A673 (cell line): ENCODE results near the gene ADRA1B. TPM values are rescaled to one million over a fixed set of nuclear protein-coding genes. Genes with fewer than 3 reads are reported as not detected.

Experiments
- BruUV-seq: library from RNA; stranded (reverse); fragments of 400-500 nt; replicated peaks from 2 replicates; lab custom pipeline; 2021; lab: Mats Ljungman, UMichigan
- CTCF ChIA-PET: fragments of 300-600 bp; sonication (Branson Sonifier 250); formaldehyde crosslinking; loops from one replicate; lab custom pipeline; 2022; ENCODE audit warnings: antibody characterized with exemption; lab: Charles Lee
- POLR2A ChIA-PET: fragments of 300-600 bp; sonication (Branson Sonifier 250); formaldehyde crosslinking; loops from one replicate; lab custom pipeline; 2022; ENCODE audit warnings: antibody characterized with exemption; ENCODE audit not compliant: low non-redundant PET; lab: Charles Lee
- DNase-seq: peaks from one replicate; pipeline ENCODE4 v3.0.0-alpha.2; 2015; ENCODE audit warnings: low spot score
- H3K27ac ChIP-seq: fragments of 200-600 bp; sonication (generic); 2 replicates; pipeline ENCODE4 v1.5.1; 2016; ENCODE audit warnings: mixed run types, low read depth, mild to moderate bottlenecking, mixed read lengths, antibody characterized with exemption, low read length; ENCODE audit not compliant: poor library complexity, severe bottlenecking
- H3K27me3 ChIP-seq: fragments of 200-600 bp; sonication (generic); replicated peaks from 2 replicates; pipeline ENCODE4 v1.6.1; 2017; ENCODE audit warnings: mixed run types, low read depth, mild to moderate bottlenecking, mixed read lengths, antibody characterized with exemption, low read length; ENCODE audit not compliant: insufficient read depth, poor library complexity
- H3K36me3 ChIP-seq: fragments of 200-600 bp; sonication (generic); 2 replicates; pipeline ENCODE4 v1.6.1; 2016; ENCODE audit warnings: mixed run types, mild to moderate bottlenecking, mixed read lengths, antibody characterized with exemption, low read length; ENCODE audit not compliant: insufficient read depth, poor library complexity, severe bottlenecking
- H3K4me1 ChIP-seq: fragments of 200-600 bp; sonication (generic); 2 replicates; pipeline ENCODE4 v1.6.1; 2017; ENCODE audit warnings: mixed run types, mild to moderate bottlenecking, mixed read lengths, antibody characterized with exemption, low read length; ENCODE audit not compliant: insufficient read depth, poor library complexity, severe bottlenecking
- H3K4me3 ChIP-seq: fragments of 200-600 bp; sonication (generic); 2 replicates; pipeline ENCODE4 v1.5.1; 2016; ENCODE audit warnings: low read depth, mixed run types, mild to moderate bottlenecking, mixed read lengths, low read length; ENCODE audit not compliant: poor library complexity, severe bottlenecking
- H3K9me3 ChIP-seq: fragments of 200-600 bp; sonication (generic); 2 replicates; pipeline ENCODE4 v1.6.1; 2016; ENCODE audit warnings: mixed run types, low read depth, mild to moderate bottlenecking, mixed read lengths, antibody characterized with exemption, low read length; ENCODE audit not compliant: poor library complexity, severe bottlenecking
- CTCF ChIP-seq: fragments of 300-800, 200-600 bp; sonication (generic); conservative IDR thresholded peaks from 2 replicates; pipeline ENCODE4 v1.5.1; 2017; ENCODE audit warnings: low read depth, mild to moderate bottlenecking, antibody characterized with exemption, low read length, moderate library complexity, mixed read lengths
- EZH2 ChIP-seq: fragments of 200-600 bp; sonication (generic); IDR thresholded peaks from 2 replicates; pipeline ENCODE4 v1.6.1; 2017; ENCODE audit warnings: borderline replicate concordance, low read depth, mild to moderate bottlenecking, mixed read lengths, antibody characterized with exemption, low read length; ENCODE audit not compliant: poor library complexity, severe bottlenecking
- intact Hi-C: fragments of 100-400 bp; cut with micrococcal nuclease; formaldehyde crosslinking; loops from one replicate; pipeline ENCODE4 v1.10.0; 2022; ENCODE audit not compliant: unreplicated experiment
- total RNA-seq: library from RNA; stranded (reverse); gene quantifications from 2 replicates; pipeline ENCODE4 v1.2.3, GENCODE V29; 2021

Gene ADRA1B
- total RNA-seq, 1 experiment from 2014 or later, result not detected

GRCh38 chr5:159978358-159978757, 62.1 kb downstream of the ADRA1B start:
- POLR2A ChIA-PET, result no interaction called here
- Histone ChIP-seq H3K27me3 (peaks cover 21% of the 10 kb centered on the region), H3K36me3 (no peaks in the 10 kb centered on the region), H3K9me3 (no peaks in the 10 kb centered on the region), H3K4me3 (no peak overlapping the region), H3K27ac (no peak overlapping the region), H3K4me1 (no peaks in the 10 kb centered on the region)
- intact Hi-C loops, result no loop called here
- DNase-seq, result no peak
- no TSS peak for BruUV-seq
- CTCF ChIA-PET, result no interaction called here
- TF ChIP-seq CTCF (no peak), EZH2 (no peak)

GRCh38 chr5:159982421-159983173, 66.3 kb downstream of the ADRA1B start:
- Histone ChIP-seq H3K9me3 (no peaks in the 10 kb centered on the region), H3K27ac (no peak overlapping the region), H3K36me3 (no peaks in the 10 kb centered on the region), H3K4me1 (no peaks in the 10 kb centered on the region), H3K4me3 (no peak overlapping the region), H3K27me3 (peaks cover 39% of the 10 kb centered on the region)
- no peak for DNase-seq
- CTCF ChIA-PET, result no interaction called here
- no peak for TF ChIP-seq EZH2
- no TSS peak for BruUV-seq
- intact Hi-C loops, result no loop called here
- POLR2A ChIA-PET, result no interaction called here

GRCh38 chr5:159987031-159987674, 70.9 kb downstream of the ADRA1B start:
- POLR2A ChIA-PET, result no interaction called here
- H3K4me3 ChIP-seq, result peak overlapping the region; percentile 39
- H3K27me3 ChIP-seq, result peaks cover 33% of the 10 kb centered on the region
- H3K27ac ChIP-seq, result no peak overlapping the region
- peak; percentile 56 for DNase-seq
- H3K4me1 ChIP-seq, result no peaks in the 10 kb centered on the region
- intact Hi-C loops, result loop anchor here (1.0 to 5.0 kb wide), 2 partner anchors 543 to 700 kb away; no protein-coding TSS in a partner anchor
- CTCF ChIA-PET, result interaction anchor here (0.6 to 1.0 kb wide), 2 partner anchors 15 to 545 kb away, joined by 3 to 5 read pairs; no protein-coding TSS in a partner anchor
- TF ChIP-seq CTCF, result peak; percentile 70
- TF ChIP-seq EZH2, result no peak
- H3K9me3 ChIP-seq, result no peaks in the 10 kb centered on the region
- no peaks in the 10 kb centered on the region for H3K36me3 ChIP-seq
- BruUV-seq, result no TSS peak
